ENCODE data around the gene TRMT2A.

TRMT2A gene

DNA sequence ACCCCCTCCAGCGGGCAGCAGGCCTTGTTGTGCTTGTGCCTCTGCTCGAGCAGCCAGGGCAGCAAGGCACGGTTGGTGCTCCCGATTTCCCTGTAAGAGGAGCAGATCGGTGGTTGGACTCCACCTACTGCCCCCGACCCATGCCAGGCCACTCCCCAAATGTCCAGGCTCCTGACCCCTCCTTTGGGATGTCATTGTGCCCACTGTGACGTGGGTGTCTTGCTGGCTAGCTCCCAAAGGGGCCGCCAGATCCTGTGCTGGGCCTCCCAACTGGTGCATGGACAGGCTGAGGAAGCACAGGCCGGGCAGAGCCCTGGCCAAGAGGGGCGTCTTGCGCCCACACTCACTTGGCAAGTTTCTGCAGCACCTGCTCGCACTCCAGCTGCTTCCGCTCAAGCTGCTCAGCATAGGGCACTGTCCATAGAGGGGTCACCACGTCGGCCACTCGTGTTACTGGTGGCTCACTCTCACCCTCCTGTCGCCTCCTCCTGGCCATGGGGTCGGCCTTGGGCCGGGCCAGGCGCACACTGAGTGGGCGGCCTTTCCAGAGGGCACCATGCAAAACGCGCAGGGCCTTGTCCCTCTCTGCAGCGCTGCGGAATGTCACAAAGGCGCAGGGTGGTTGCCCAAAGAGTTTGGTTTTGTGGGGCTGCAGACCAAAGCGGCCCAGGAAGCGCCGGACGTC lies 1.2 kb downstream of the TRMT2A start, which contains the start of gene RANBP1:
TSS of gene RANBP1 (plus strand) at position 414 of the 685 bp plus-strand sequence. CDS start at position 495, 81 bp downstream.
- DNase-seq = no peak

- DNase-seq = no peak
Measured at GRCh38 chr22:20114506-20115475, 2.2 kb downstream of the TRMT2A start.

DNA sequence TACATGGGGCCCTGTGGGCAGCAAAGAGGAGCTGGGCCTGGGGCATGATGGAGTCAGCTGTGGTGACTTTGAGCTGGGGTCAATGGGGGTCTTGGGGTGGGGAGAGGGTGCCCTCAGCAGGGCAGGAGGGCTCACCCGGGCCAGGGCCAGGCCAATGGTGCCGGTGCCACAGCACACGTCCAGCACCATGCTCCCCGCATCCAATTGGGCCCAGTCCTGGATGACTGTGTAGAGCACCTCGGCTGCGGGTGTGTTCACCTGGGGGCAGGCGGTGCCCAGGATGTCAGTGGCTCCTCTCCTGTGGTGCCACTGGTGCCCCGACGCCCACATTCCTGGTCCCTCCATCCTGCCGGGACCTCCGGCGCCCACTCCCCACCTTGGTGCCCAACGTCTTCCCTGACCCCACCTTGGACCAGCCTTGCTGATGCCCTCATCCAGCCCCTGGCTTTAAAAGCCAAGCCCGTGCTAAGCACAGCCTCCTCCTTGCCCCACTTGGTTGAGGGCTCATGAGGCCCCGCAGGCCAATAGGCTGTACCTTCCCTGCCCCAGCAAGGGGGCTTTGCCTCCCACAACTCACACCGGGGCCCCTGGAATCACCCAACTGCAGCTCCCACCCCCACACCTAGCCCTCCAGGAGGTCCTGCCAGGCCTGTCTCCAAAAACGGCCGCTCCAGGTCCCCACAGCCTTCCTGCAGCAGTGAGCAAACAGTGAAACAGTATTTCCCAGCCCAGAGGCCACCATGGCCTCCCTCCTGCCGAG lies 3.3 kb downstream of the TRMT2A start:
- DNase-seq = no peak

- DNase-seq = no peak
Measured at GRCh38 chr22:20112623-20113511, 4.2 kb downstream of the TRMT2A start.

DNA sequence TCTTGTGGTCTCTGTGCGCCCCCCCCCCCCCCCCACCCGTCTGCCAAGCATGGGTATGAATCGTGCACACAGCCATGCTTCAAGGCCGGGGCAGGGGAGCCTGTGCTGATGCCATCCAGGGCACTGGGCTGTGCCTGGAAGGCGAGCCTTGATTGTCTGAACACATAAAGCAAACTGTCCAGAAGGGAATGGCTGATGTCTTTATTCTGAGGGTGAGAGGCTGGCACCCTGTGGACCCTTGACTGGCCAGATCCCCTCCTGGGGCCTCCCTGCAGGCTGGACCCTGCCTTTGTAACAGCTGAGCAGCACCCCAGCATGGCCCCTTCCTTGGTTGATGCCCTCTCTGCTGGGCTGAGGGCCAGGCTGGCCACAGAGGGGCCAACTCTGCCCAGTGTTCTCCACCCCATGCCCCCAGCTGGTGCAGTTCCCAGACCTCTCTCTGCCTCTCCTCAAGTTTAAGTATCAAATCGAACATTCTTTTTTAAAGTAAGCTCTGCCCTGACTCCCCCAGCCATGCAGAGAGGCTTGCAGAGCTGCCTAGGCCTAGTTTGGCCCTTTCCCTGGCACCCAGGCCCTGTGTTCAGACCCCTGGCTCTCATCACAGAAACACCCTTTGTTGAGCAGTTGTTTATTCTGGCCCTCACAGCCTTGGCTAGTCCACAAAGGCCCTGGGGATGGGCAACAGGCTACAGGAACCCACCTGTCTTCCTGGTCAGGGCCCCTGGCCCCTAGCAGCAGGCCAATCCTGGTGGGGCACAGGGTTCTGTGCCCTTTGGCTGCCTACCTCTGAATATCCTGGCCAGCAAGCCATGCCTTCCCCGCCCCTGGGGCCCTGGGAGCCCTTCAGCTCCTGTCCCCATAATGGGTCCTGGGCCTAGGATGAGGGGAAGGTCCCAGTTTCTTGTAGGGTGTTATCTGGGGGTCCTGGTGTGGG lies 5.1 kb downstream of the TRMT2A start:
- no peak for DNase-seq

DNA sequence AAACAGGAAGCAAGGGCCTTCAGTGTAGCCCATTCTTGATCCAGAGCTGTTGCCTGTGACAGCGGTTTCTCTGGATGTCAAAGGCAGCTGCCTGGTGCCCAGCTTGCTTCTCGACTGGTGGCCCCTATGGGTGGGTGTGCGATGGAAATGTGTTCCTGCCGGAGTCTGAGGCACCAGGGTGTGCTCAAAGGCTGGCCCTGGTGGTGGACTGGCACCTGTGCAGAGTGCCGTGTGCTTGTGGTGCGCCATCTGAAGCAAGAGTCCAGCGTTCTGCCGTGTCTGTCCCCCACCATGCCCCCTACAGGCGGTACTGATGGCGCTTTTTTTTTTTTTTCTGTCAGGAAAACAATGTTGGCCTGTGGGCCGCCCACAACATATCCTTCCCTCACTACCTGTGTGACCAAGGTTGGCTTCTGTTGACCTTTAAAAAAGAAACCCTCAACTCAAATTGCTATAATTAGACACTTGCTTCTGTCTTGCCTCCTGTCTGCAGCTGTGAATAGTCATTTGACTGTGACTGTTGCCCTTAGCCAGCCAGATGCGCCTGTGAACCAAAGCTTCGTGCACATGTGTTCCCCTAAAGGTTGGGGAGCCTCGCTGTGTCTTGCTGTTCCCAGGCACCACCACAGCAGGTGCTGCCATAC lies 5.9 kb downstream of the TRMT2A start:
- DNase-seq = peak; percentile 27

- DNase-seq = no peak
Measured at GRCh38 chr22:20110359-20110985, 6.6 kb downstream of the TRMT2A start.

DNA sequence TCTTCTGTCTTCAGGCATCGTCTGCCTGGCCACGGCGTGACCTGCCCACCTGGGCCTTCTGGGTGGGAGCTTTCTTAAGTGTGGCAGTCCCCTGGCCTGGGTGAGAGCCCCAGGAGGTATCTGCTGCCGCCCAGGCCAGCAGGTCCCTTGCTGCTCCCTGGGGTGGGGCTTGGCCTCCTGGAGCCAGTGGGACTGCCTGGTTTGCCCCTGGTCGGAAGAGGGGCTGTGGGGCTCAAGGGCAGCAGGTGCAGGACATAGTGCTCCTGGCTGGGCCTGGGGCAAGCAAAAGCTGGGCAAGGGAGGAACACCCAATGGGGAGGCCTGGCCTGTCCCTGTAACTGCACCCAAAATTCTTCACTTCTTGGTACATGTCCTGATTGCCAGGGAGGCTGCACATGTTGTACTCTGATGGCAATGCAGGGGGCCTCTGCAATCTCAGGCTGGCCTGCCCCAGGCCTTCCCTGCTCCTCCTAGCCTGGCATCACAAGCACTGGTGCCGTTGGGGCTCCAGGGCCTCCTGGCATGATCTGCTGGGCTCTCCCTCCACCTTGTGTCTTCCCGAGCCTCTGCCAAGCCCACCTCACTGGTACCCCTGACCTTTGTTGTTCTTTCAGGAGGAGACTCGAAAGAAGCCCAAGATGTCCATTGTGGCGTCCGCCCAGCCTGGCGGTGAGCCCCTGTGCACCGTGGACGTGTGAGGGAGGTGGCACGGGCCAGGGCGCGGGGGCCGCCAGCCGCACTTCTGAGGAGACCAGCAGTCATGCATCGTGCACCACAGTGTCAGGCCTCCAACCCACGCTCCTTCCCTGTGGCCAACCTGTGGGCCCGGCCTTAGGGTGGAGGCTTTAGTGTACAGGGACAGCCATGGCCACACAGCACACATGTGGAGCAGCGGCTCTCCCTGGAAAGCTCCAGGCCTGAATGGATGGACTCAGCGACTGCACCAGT lies 7.3 kb downstream of the TRMT2A start:
- DNase-seq = no peak

- no peak for DNase-seq
Measured at GRCh38 chr22:20108757-20109230, 8.2 kb downstream of the TRMT2A start.

DNA sequence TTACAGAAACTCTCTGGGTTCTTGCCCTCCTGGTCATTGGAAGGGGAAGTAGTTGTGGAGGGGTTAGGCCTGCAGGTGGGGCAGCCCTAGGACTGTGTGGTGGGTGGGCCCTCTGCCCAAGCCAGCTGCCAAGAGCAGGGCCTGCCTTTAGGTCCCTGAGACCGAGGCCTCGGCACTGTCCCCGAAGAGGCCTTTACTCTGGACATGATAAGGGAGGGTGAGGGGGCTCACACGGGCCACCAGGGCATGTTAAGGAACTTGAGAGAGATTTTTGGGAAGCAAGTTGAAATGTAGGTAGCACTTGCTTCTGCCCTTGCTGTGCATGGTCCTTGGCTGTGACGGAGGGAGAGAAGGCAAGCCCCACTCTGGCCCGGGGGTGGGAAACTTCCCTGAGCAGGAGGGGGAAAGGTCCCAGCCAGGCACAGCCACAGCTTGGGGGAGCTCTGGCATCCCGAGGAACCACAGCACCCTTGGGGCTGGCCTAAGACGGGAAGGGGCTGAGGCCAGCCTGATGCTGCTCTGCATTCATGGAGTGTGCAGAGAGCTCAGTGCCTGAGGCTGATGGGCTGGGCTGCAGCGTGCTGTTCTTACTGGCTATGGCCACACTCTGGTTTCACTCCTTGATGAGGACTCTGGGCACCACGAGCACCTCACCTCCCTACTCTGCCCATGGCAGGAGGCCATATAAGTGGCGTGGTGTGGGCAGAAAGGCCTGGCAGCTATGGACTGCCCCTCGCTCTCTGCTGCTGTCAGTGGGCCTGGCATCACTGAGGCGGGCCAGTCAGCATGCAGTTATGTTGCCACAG lies 8.9 kb downstream of the TRMT2A start:
- no peak for DNase-seq

DNA sequence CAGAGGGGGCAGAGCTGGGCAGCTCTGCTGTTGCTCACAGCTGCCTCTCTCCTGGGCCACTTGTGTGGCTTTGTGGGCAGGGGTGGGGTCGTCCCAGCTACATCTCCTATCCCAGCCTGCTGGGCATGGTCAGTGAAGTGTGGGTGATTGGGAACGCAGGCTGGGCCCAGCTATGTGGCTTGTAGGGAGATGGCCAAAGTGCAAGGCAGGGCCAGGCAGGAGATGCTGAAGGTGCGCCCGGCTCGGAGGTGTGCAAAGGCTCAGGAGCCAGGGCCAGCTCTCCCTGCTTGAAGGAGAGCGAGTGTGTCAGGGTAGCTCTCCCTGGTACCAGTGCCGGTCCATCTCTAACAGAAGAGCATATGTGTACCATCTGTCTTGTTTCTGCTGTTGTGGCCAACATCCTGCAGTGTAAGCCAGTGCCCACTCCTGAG lies 9.5 kb downstream of the TRMT2A start:
- DNase-seq = no peak

DNA sequence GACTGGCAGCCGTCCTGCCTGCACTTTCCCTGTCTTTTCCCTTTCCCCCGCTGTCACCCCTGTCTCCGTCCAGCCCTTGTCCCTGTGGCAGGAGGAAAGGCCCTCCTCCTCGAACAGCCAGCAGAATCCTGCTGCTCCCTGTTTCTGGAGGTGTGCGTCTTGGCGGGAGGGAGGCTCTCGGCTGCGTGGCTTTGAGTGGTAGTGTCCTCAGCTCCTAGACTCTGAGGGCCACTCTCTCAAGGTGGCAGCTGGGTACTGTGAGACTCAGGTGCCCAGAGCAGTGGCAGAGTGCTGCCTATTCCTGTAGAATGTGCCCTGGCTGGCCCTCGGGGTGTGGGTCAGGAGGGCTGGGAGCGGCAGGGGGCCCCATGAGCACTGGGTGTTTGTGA lies 10.2 kb downstream of the TRMT2A start:
- DNase-seq = no peak

DNA sequence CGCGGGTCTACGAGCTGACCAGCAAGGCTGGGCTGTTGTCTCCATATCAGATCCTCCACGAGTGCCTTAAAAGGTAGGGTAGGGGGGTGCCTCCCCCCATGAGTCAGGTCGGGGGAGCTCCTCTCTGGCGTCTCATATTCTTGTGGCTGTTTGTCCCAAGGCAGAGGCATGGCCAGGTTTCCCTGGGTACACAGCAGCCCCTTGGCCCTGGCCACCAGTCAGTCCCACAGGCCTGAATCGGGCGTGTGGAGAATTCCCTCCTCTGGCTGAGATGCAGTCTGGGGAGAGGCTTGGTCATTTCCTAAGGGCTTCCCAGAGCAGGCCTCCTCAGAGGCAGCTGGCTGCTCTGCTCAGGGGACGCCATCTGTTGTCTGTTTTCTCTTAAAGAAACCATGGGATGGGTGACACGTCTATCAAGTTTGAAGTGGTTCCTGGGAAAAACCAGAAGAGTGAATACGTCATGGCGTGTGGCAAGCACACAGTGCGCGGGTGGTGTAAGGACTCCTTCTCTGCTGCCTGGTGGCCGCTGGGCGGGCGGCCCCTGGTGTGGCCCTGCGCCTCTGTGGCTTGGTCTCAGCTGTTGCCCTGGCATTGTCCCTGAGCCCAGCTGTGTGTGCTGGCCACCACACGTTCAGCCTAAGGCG lies 10.7 kb downstream of the TRMT2A start:
- no peak for DNase-seq

- DNase-seq = no peak
Measured at GRCh38 chr22:20105456-20106204, 11.4 kb downstream of the TRMT2A start.

DNA sequence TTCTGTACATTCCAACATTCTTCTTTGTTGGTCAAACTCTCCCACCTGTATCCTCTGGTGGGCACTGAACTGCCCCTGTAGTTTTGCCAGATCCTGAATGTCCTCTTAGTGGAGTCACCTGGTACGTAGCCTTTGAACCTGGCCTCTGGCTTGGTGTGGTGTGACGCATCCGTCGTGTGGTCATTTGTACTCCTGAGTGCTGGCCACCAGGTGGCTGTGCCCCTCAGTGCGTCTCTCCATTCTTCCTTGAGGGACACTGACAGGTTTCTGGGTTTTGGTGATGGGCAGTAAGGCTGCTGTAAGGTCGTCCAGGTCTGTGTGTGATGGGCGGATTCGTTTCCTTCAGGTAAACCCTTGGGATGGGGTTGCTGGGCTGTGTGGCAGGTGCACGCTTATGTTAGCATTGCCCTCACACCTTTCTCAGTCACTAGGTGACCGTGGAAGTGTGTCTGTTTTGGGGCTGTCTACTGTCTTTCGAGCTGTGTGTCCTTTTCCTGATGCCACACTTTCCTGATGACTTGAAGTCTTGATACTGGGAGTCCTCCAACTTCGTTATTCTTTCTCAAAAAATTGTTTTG lies 14.7 kb downstream of the TRMT2A start:
- DNase-seq = no peak

- no peak for DNase-seq
Measured at GRCh38 chr22:20101638-20102037, 15.4 kb downstream of the TRMT2A start.

All from NCI-H1694 treated with DMSO at 0.1 percent for 48 hours (cell line).